ENCODE results near the gene VSTM1. TPM values are rescaled to one million over a fixed set of nuclear protein-coding genes. Genes with fewer than 3 reads are reported as not detected.

VSTM1 gene
- total RNA-seq, 1 experiment from 2014 or later = not detected

DNA sequence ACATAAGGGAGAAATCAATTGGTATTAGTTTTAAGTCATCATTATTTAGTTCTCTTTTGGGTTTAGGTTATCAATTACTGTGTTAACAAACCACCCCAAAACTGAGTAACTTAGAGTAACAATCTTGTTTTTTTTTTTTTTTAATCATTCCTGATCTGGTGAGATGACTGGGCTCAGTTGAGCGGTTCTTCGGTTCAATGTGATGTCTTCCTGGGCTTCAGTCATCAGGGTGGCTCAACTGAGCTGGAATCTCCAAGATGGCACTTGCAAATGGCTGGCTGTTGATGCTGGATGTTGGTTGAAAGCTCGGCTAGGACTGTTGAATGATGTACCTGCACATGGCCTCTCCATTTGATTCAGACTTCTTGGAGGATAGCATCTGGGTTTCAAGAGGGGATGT lies 20.7 kb upstream of the VSTM1 start (continued):
- TF ChIP-seq ATF6 (CRISPR knock-in tag; IDR thresholded peaks at IDR 0.05) (no peak), OVOL2 (CRISPR knock-in tag; IDR thresholded peaks at IDR 0.05; ENCODE audit: borderline replicate concordance) (no peak)

- Mint-ChIP-seq H3K4me3 (no peak within 1 kb of the TSS), H3K27ac (no peak within 1 kb of the TSS), H3K27me3 (ENCODE audit: low read depth) (peaks cover 11% of the 10 kb centered on the region), H3K9me3 (peaks cover 25% of the 10 kb centered on the region), H3K36me3 (peaks cover 7% of the 10 kb centered on the region), H3K4me1 (no peaks in the 10 kb centered on the region)
- peak; percentile 64 for ATAC-seq
- ChIA-PET POLR2A (no interaction called here), CTCF (interaction anchor here (1.0 to 2.0 kb wide), 3 partner anchors 8 to 57 kb away, joined by 4 to 5 read pairs (median 5); no protein-coding TSS in a partner anchor)
- DNase-seq (ENCODE audit: low spot score) = no peak
- TF ChIP-seq GABPB1 (CRISPR knock-in tag; IDR thresholded peaks at IDR 0.05) (no peak), HMGXB4 (CRISPR knock-in tag; IDR thresholded peaks at IDR 0.05) (no peak), KAT7 (CRISPR knock-in tag; IDR thresholded peaks at IDR 0.05; ENCODE audit: borderline replicate concordance) (no peak), RORB (CRISPR knock-in tag; IDR thresholded peaks at IDR 0.05) (no peak), CREM (CRISPR knock-in tag; IDR thresholded peaks at IDR 0.05) (no peak), ZSCAN18 (CRISPR knock-in tag; IDR thresholded peaks at IDR 0.05) (no peak), ZMAT4 (CRISPR knock-in tag; IDR thresholded peaks at IDR 0.05) (no peak), ZBTB21 (CRISPR knock-in tag; IDR thresholded peaks at IDR 0.05; ENCODE audit: borderline replicate concordance) (no peak), ATF6 (CRISPR knock-in tag; IDR thresholded peaks at IDR 0.05) (no peak)
- TF ChIP-seq, protein P1, sequence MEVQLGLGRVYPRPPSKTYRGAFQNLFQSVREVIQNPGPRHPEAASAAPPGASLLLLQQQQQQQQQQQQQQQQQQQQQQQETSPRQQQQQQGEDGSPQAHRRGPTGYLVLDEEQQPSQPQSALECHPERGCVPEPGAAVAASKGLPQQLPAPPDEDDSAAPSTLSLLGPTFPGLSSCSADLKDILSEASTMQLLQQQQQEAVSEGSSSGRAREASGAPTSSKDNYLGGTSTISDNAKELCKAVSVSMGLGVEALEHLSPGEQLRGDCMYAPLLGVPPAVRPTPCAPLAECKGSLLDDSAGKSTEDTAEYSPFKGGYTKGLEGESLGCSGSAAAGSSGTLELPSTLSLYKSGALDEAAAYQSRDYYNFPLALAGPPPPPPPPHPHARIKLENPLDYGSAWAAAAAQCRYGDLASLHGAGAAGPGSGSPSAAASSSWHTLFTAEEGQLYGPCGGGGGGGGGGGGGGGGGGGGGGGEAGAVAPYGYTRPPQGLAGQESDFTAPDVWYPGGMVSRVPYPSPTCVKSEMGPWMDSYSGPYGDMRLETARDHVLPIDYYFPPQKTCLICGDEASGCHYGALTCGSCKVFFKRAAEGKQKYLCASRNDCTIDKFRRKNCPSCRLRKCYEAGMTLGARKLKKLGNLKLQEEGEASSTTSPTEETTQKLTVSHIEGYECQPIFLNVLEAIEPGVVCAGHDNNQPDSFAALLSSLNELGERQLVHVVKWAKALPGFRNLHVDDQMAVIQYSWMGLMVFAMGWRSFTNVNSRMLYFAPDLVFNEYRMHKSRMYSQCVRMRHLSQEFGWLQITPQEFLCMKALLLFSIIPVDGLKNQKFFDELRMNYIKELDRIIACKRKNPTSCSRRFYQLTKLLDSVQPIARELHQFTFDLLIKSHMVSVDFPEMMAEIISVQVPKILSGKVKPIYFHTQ (CRISPR knock-in tag; IDR thresholded peaks at IDR 0.05) = no peak
- TF ChIP-seq, protein P2, sequence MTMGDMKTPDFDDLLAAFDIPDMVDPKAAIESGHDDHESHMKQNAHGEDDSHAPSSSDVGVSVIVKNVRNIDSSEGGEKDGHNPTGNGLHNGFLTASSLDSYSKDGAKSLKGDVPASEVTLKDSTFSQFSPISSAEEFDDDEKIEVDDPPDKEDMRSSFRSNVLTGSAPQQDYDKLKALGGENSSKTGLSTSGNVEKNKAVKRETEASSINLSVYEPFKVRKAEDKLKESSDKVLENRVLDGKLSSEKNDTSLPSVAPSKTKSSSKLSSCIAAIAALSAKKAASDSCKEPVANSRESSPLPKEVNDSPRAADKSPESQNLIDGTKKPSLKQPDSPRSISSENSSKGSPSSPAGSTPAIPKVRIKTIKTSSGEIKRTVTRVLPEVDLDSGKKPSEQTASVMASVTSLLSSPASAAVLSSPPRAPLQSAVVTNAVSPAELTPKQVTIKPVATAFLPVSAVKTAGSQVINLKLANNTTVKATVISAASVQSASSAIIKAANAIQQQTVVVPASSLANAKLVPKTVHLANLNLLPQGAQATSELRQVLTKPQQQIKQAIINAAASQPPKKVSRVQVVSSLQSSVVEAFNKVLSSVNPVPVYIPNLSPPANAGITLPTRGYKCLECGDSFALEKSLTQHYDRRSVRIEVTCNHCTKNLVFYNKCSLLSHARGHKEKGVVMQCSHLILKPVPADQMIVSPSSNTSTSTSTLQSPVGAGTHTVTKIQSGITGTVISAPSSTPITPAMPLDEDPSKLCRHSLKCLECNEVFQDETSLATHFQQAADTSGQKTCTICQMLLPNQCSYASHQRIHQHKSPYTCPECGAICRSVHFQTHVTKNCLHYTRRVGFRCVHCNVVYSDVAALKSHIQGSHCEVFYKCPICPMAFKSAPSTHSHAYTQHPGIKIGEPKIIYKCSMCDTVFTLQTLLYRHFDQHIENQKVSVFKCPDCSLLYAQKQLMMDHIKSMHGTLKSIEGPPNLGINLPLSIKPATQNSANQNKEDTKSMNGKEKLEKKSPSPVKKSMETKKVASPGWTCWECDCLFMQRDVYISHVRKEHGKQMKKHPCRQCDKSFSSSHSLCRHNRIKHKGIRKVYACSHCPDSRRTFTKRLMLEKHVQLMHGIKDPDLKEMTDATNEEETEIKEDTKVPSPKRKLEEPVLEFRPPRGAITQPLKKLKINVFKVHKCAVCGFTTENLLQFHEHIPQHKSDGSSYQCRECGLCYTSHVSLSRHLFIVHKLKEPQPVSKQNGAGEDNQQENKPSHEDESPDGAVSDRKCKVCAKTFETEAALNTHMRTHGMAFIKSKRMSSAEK (CRISPR knock-in tag; IDR thresholded peaks at IDR 0.05; ENCODE audit: borderline replicate concordance) = no peak
- TF ChIP-seq, protein P3, sequence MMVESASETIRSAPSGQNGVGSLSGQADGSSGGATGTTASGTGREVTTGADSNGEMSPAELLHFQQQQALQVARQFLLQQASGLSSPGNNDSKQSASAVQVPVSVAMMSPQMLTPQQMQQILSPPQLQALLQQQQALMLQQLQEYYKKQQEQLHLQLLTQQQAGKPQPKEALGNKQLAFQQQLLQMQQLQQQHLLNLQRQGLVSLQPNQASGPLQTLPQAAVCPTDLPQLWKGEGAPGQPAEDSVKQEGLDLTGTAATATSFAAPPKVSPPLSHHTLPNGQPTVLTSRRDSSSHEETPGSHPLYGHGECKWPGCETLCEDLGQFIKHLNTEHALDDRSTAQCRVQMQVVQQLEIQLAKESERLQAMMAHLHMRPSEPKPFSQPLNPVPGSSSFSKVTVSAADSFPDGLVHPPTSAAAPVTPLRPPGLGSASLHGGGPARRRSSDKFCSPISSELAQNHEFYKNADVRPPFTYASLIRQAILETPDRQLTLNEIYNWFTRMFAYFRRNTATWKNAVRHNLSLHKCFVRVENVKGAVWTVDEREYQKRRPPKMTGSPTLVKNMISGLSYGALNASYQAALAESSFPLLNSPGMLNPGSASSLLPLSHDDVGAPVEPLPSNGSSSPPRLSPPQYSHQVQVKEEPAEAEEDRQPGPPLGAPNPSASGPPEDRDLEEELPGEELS (CRISPR knock-in tag; IDR thresholded peaks at IDR 0.05) = no peak
- TF ChIP-seq, protein P4, sequence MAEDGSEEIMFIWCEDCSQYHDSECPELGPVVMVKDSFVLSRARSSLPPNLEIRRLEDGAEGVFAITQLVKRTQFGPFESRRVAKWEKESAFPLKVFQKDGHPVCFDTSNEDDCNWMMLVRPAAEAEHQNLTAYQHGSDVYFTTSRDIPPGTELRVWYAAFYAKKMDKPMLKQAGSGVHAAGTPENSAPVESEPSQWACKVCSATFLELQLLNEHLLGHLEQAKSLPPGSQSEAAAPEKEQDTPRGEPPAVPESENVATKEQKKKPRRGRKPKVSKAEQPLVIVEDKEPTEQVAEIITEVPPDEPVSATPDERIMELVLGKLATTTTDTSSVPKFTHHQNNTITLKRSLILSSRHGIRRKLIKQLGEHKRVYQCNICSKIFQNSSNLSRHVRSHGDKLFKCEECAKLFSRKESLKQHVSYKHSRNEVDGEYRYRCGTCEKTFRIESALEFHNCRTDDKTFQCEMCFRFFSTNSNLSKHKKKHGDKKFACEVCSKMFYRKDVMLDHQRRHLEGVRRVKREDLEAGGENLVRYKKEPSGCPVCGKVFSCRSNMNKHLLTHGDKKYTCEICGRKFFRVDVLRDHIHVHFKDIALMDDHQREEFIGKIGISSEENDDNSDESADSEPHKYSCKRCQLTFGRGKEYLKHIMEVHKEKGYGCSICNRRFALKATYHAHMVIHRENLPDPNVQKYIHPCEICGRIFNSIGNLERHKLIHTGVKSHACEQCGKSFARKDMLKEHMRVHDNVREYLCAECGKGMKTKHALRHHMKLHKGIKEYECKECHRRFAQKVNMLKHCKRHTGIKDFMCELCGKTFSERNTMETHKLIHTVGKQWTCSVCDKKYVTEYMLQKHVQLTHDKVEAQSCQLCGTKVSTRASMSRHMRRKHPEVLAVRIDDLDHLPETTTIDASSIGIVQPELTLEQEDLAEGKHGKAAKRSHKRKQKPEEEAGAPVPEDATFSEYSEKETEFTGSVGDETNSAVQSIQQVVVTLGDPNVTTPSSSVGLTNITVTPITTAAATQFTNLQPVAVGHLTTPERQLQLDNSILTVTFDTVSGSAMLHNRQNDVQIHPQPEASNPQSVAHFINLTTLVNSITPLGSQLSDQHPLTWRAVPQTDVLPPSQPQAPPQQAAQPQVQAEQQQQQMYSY (CRISPR knock-in tag; IDR thresholded peaks at IDR 0.05) = no peak
Measured at GRCh38 chr19:54081032-54081431, 17.3 kb upstream of the VSTM1 start, which contains the start of gene TARM1. TARM1 (minus strand) TSS chr19:54081365; CDS start chr19:54081340, 25 bp downstream.
